ENCODE data around the gene PTPRB.

DNA sequence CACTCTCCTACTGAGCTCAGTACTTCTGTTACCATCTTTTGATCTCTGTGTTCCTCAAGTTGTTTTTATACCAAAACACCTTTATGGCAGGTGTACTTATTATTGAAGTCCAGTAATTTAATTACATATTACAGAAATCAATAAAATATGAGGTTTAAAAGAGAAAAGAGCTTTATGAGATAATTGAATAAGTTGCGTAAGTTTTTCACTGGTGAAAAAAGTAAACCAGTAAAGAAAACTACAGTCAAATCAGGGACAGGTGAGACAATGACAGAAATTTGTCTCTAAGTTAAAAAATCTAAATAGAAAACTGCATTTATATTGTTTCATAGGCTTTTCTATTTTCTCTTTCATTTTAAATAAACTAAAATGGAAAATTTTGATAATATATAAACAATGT, 29.1 kb upstream of the PTPRB start:
- TF ChIP-seq, protein P1, sequence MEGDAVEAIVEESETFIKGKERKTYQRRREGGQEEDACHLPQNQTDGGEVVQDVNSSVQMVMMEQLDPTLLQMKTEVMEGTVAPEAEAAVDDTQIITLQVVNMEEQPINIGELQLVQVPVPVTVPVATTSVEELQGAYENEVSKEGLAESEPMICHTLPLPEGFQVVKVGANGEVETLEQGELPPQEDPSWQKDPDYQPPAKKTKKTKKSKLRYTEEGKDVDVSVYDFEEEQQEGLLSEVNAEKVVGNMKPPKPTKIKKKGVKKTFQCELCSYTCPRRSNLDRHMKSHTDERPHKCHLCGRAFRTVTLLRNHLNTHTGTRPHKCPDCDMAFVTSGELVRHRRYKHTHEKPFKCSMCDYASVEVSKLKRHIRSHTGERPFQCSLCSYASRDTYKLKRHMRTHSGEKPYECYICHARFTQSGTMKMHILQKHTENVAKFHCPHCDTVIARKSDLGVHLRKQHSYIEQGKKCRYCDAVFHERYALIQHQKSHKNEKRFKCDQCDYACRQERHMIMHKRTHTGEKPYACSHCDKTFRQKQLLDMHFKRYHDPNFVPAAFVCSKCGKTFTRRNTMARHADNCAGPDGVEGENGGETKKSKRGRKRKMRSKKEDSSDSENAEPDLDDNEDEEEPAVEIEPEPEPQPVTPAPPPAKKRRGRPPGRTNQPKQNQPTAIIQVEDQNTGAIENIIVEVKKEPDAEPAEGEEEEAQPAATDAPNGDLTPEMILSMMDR (conservative IDR thresholded peaks at IDR 0.05): no peak
- no peak for TF ChIP-seq EZH2 (IDR thresholded peaks at IDR 0.05; ENCODE audit: low read depth)

Measured in PC-9 (cell line).